ENCODE data around the gene MIOS.

GRCh38 chr7:7573701-7574100, 7.0 kb downstream of the MIOS start:
- TF ChIP-seq CTCF (IDR thresholded peaks at IDR 0.05) (no peak), POLR2AphosphoS2 (conservative IDR thresholded peaks at IDR 0.05; ENCODE audit: low read length) (no peak)

Data from A549 (cell line).